Measurements from ENCODE around the gene JPH2. TPM values are rescaled to one million over a fixed set of nuclear protein-coding genes. Genes with fewer than 3 reads are reported as not detected.

Gene JPH2
- total RNA-seq, 1 donor from 2014 or later, result 0.12 TPM

- no peak overlapping the region for H3K4me3 Mint-ChIP-seq (ENCODE audit: low read depth)
- no peaks in the 10 kb centered on the region for H3K36me3 Mint-ChIP-seq (ENCODE audit: insufficient read depth)
- no peak overlapping the region for H3K27ac Mint-ChIP-seq
- H3K4me1 Mint-ChIP-seq (ENCODE audit: low read depth), result no peaks in the 10 kb centered on the region
- H3K9me3 Mint-ChIP-seq (ENCODE audit: low read depth), result no peaks in the 10 kb centered on the region
- no peak for DNase-seq (ENCODE audit: low spot score, unreplicated experiment)
- TF ChIP-seq, protein P1, sequence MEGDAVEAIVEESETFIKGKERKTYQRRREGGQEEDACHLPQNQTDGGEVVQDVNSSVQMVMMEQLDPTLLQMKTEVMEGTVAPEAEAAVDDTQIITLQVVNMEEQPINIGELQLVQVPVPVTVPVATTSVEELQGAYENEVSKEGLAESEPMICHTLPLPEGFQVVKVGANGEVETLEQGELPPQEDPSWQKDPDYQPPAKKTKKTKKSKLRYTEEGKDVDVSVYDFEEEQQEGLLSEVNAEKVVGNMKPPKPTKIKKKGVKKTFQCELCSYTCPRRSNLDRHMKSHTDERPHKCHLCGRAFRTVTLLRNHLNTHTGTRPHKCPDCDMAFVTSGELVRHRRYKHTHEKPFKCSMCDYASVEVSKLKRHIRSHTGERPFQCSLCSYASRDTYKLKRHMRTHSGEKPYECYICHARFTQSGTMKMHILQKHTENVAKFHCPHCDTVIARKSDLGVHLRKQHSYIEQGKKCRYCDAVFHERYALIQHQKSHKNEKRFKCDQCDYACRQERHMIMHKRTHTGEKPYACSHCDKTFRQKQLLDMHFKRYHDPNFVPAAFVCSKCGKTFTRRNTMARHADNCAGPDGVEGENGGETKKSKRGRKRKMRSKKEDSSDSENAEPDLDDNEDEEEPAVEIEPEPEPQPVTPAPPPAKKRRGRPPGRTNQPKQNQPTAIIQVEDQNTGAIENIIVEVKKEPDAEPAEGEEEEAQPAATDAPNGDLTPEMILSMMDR (IDR thresholded peaks at IDR 0.05; ENCODE audit: unreplicated experiment), result no peak
- H3K27me3 Mint-ChIP-seq, result peaks cover 23% of the 10 kb centered on the region
Observed at GRCh38 chr20:44173846-44174245, 13.1 kb downstream of the JPH2 start.

DNA sequence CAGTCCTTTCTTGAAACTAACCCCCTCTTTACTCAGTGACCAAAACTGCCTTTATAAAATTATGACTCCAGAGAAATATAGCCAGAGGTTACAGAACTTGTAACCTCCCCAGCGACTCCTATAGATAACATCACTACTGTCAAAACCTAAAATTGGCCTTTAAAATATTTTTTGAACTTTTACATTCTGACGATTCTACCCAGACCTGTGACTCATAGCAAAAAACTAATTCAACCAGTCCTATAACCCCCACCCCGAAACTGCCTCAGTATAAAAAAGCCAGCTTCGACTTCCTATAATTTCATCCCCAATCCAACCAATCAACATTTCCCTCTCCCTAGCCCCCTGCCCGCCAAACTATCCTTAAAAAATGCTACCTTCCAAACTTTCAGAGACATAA is 13.9 kb downstream of the JPH2 start:
- no peak overlapping the region for H3K27ac Mint-ChIP-seq
- H3K9me3 Mint-ChIP-seq (ENCODE audit: low read depth), result no peaks in the 10 kb centered on the region
- H3K4me3 Mint-ChIP-seq (ENCODE audit: low read depth), result no peak overlapping the region
- no peaks in the 10 kb centered on the region for H3K36me3 Mint-ChIP-seq (ENCODE audit: insufficient read depth)
- no peak for DNase-seq (ENCODE audit: low spot score, unreplicated experiment)
- no peaks in the 10 kb centered on the region for H3K4me1 Mint-ChIP-seq (ENCODE audit: low read depth)
- H3K27me3 Mint-ChIP-seq, result peaks cover 23% of the 10 kb centered on the region
- TF ChIP-seq, protein P1 (IDR thresholded peaks at IDR 0.05; ENCODE audit: unreplicated experiment), result no peak

GRCh38 chr20:44172572-44172950 is 14.4 kb downstream of the JPH2 start:
- no peaks in the 10 kb centered on the region for H3K36me3 Mint-ChIP-seq (ENCODE audit: insufficient read depth)
- H3K4me3 Mint-ChIP-seq (ENCODE audit: low read depth), result no peak overlapping the region
- H3K9me3 Mint-ChIP-seq (ENCODE audit: low read depth), result no peaks in the 10 kb centered on the region
- no peak overlapping the region for H3K27ac Mint-ChIP-seq
- H3K27me3 Mint-ChIP-seq, result peaks cover 23% of the 10 kb centered on the region
- H3K4me1 Mint-ChIP-seq (ENCODE audit: low read depth), result no peaks in the 10 kb centered on the region
- TF ChIP-seq, protein P1 (IDR thresholded peaks at IDR 0.05; ENCODE audit: unreplicated experiment), result no peak
- no peak for DNase-seq (ENCODE audit: low spot score, unreplicated experiment)

DNA sequence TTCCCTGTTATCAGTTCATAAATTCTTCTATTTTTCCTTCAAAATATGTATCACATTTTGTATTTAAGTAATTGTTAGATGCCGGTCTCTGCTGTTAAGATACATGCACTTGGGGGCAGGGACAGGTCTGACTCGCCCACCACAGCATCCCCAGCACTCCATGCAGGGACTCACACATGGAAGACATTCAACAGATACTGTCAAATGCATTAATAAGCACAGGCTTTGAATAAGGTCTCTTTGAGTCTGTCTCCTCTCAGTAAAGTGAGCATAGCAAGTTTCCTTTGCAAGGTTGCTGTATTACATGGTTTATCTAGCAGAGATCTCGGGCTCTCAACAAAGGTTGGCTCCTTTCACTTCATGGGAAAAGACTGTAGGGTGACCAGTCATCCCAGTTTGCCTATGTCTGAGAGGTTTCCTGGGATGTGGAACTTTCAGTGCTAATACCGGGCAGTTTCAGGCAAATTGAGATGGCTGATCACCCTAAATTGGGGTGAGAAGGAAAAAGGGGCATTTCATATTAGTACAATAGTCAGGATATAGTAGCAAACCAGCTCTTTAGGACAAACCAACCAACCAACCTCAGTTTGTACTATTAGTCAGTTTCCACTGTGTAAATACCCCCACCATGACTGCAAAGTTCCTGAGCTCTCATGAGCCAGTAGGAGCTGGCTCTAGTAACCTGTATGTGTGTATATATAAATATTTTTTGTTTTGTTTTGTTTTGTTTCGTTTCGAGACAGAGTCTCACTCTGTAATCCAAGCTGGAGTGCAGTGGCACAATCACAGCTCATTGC is 15.0 kb downstream of the JPH2 start:
- TF ChIP-seq, protein P1 (IDR thresholded peaks at IDR 0.05; ENCODE audit: unreplicated experiment), result no peak
- H3K4me1 Mint-ChIP-seq (ENCODE audit: low read depth), result no peaks in the 10 kb centered on the region
- no peaks in the 10 kb centered on the region for H3K36me3 Mint-ChIP-seq (ENCODE audit: insufficient read depth)
- H3K27ac Mint-ChIP-seq, result no peak overlapping the region
- no peak overlapping the region for H3K4me3 Mint-ChIP-seq (ENCODE audit: low read depth)
- peaks cover 25% of the 10 kb centered on the region for H3K27me3 Mint-ChIP-seq
- DNase-seq (ENCODE audit: low spot score, unreplicated experiment), result no peak
- H3K9me3 Mint-ChIP-seq (ENCODE audit: low read depth), result no peaks in the 10 kb centered on the region

DNA sequence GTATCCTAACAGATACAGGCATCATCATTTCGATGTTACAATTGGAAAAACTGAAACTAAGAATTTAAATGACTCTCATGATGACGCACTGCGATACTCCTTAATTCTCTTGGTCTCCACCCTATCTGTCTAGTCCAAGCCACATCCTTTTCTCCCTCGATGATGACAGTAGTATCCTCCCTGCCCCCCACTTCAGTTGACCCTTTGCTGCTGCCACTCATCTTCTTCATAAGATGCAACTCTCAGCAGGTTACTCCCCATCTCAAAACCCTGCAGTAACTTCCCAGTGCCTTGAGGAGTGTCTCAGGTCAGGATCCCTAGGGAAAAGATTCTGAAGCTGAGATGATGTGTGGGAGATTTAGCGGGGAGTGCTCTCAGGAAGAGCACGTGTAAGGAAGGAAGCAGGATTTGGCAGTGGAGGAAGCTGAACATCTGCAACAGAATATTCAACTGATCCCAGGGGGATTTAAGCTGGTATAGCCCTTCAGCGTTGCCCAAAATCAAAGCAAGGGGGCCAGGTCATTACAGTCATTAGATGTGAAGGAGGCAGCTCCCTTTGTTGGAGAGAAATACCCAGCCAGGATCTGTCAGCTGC is 16.1 kb downstream of the JPH2 start:
- no peak for DNase-seq (ENCODE audit: low spot score, unreplicated experiment)
- Mint-ChIP-seq H3K4me1 (ENCODE audit: low read depth) (no peaks in the 10 kb centered on the region), H3K27me3 (peaks cover 28% of the 10 kb centered on the region), H3K27ac (no peak overlapping the region), H3K4me3 (ENCODE audit: low read depth) (no peak overlapping the region), H3K36me3 (ENCODE audit: insufficient read depth) (no peaks in the 10 kb centered on the region), H3K9me3 (ENCODE audit: low read depth) (no peaks in the 10 kb centered on the region)
- TF ChIP-seq, protein P1 (IDR thresholded peaks at IDR 0.05; ENCODE audit: unreplicated experiment), result no peak

Measured in progenitor cell of endocrine pancreas (in vitro differentiated cells).